ENCODE measurements around the gene ARL11.

ARL11 gene

DNA sequence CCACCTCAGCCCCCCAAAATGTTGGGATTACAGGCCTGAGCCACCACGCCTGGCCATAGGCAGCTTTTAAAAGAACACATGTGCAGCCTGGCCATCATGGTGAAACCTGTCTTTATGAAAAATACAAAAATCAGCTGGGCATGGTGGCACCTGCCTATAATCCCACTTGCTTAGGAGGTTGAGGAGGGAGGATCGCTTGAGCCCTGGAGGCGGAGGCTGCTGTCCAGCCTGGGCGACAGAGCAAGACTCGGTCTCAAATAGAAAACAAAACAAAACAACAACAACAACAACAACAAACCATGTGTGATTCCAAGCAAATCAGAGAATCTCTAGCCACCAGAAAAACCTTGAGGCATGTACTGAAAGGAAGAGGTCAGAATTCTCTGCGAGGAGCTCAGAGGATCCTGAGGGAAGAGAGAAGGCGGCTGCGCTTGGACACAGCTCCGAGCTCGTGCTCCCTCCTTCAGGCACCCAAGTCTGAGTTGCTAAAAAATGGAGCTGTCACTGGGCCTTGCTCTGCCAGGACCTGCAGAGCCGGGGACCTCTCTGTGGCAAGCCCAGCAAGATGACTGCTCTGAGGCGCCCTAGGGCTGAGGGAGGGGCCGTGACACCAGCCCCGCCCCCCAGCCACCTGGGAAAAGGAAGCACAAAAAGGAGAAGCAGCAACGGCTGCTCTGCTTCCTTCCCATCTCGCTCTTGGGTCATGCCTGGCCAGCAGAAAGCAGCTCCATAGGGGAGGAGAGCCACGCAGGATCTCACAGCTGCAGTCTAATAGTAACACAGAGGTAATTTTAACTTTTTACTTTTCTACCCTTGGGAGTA lies at the start of gene ARL11:
TSS of gene ARL11 (plus strand) at position 677 of the 822 bp plus-strand sequence. CDS start 1,941 bp downstream, outside the sequence.
- TF ChIP-seq, protein P1, sequence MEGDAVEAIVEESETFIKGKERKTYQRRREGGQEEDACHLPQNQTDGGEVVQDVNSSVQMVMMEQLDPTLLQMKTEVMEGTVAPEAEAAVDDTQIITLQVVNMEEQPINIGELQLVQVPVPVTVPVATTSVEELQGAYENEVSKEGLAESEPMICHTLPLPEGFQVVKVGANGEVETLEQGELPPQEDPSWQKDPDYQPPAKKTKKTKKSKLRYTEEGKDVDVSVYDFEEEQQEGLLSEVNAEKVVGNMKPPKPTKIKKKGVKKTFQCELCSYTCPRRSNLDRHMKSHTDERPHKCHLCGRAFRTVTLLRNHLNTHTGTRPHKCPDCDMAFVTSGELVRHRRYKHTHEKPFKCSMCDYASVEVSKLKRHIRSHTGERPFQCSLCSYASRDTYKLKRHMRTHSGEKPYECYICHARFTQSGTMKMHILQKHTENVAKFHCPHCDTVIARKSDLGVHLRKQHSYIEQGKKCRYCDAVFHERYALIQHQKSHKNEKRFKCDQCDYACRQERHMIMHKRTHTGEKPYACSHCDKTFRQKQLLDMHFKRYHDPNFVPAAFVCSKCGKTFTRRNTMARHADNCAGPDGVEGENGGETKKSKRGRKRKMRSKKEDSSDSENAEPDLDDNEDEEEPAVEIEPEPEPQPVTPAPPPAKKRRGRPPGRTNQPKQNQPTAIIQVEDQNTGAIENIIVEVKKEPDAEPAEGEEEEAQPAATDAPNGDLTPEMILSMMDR (IDR thresholded peaks at IDR 0.05; ENCODE audit: low read depth, low read length) = no peak
- no peak for DNase-seq (ENCODE audit: low read depth in 2 of 2)
- no peak within 1 kb of the TSS for H3K4me3 ChIP-seq (replicated peaks in 1 of 2; ENCODE audit: low read depth in 2 of 2, low read length in 2 of 2)

DNA sequence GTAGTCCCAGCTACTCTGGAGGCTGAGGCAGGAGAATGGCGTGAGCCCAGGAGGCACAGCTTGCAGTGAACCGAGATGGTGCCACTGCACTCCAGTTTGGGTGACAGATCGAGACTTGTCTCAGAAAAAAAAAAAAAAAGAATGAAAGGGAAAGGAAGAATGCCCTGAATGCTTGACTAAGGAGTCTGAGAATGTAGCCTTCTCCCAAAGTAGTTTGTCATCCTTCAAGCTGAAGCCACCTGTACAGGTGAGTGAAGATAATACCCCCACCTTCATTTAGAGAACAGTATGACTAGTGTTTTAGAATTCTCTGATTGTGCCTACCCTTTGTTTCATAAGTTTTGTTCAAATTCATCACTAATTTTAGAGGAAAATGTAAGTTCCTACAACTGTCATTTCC lies 48.8 kb upstream of the ARL11 start:
- no peak for DNase-seq (ENCODE audit: low read depth in 2 of 2)

DNA sequence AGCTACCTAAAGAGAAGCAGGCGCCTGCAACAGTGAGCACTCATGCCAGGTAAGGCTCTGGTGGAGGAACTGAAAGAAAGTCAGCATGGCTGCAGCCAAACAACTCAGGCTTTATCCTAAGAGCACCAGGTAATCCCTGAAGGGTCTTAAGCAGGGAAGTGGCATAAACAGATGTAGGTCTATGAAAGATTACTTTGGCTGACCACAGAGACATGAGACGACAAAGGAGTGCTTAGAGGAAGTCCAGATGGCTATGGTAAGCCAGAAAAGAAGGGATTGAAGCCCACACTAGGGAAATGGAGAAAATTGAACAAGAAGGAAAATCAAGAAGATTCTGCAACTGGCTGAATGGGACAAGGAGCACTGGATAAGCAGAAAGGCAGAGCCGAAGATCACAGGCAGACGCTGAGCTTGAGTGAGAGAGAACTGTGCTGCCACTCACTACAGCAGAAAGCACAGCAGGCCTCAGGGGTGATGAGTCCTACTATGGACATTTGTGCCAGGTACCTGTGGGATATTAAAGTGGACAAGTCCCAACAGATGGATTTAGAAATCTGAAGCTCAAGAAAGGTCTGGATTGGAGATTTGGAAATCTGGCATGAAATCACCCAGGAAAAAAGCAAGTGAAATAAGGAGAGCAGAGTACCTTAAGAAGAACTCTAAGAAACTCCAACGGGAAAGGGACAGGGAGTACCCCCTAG lies 47.2 kb upstream of the ARL11 start:
- TF ChIP-seq, protein P1 (IDR thresholded peaks at IDR 0.05; ENCODE audit: low read depth, low read length) = no peak
- H3K4me3 ChIP-seq (replicated peaks in 1 of 2; ENCODE audit: low read depth in 2 of 2, low read length in 2 of 2) = no peak overlapping the region
- no peak for DNase-seq (ENCODE audit: low read depth in 2 of 2)

More for the DNA sequence above, 48.8 kb upstream of the ARL11 start:
- TF ChIP-seq, protein P1 (IDR thresholded peaks at IDR 0.05; ENCODE audit: low read depth, low read length) = no peak
- H3K4me3 ChIP-seq (replicated peaks in 1 of 2; ENCODE audit: low read depth in 2 of 2, low read length in 2 of 2) = no peak overlapping the region

DNA sequence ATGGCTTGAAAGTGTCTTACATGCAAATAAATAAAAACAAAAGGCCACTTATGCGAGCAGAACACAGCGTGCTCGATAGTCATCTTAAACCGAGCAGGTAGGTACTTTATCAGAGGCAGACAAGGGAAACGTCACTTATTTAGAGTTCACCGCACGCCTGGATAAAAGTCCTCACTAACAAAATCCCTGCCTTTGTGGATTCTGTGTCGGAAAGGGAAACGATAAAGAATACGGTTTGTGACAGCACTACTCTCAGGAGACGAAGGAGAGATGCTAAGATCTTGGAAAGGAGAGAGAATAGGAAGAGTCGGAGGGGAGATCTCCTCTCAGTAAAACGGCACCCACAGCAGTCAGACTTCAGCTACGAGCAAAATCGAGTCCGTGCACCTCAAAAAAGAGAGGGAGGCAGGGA lies 43.5 kb upstream of the ARL11 start:
- TF ChIP-seq, protein P1 (IDR thresholded peaks at IDR 0.05; ENCODE audit: low read depth, low read length) = no peak
- peak overlapping the region; percentile 76 to 88 for H3K4me3 ChIP-seq (replicated peaks in 1 of 2; ENCODE audit: low read depth in 2 of 2, low read length in 2 of 2)
- DNase-seq (ENCODE audit: low read depth in 2 of 2) = peak; percentile 5 to 29

DNA sequence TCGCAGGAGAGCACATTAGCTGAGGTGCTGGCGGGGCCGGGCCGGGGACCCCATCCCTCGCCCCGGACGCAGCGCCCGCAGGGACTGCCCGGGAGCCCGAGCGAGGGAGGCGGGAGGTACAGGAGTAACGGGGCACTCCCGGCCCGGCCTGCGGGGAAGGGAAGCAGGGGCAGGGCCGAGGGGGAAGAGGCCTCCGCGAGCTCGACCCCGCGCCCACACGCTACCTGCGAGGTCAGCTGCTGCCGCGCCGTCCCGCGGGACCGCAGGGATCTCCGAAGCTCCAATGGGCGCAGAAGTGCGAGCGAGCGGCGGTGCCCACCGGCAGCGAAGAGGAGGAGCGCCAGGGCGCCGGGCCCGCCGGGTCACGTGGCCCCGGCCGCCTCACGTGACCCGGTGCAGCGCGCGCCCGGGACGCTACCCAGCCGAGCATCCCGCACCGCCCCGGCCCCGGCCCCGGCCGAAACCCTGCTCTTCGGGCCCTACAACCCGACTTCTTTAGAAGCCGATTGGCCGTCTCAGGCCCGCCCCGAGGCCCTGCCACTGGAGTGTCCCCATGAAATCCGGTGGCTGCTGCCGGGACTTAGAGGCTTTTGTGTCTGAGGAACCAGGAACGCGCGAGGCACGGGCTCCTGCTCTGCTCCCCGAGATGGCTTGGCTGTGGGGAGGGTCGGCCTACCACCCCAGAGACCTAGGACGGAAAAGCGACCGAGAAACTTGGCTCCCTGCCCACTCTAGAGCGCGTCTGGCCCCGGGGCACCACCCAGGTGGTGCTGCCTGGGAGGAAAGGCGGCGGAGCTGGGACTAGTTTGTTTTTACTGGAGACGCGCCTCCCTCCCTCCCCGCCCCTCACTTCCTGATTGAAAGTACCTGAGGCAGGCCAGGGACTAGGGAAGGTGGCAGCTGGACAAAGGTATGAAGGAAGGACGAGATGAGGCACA lies 42.8 kb upstream of the ARL11 start, which contains the start of gene RCBTB1:
TSS of gene RCBTB1 (minus strand) at position 339 of the 938 bp plus-strand sequence. CDS start 18,279 bp downstream, outside the sequence.
- peak within 1 kb of the TSS; percentile 76 to 88 for H3K4me3 ChIP-seq (replicated peaks in 1 of 2; ENCODE audit: low read depth in 2 of 2, low read length in 2 of 2)
- peak; percentile 60 to 72 for DNase-seq (ENCODE audit: low read depth in 2 of 2)

More for the DNA sequence above, 42.8 kb upstream of the ARL11 start, which contains the start of gene RCBTB1:
- TF ChIP-seq, protein P1 (IDR thresholded peaks at IDR 0.05; ENCODE audit: low read depth, low read length) = no peak

All from cardiac fibroblast (primary cell).